ENCODE measurements around the gene SSPN.

GRCh38 chr12:26212396-26212795 lies 17.0 kb downstream of the SSPN start:
- no peak for TF ChIP-seq POLR2A (IDR thresholded peaks at IDR 0.05; ENCODE audit: low read depth, low read length)
- no peak for TF ChIP-seq POLR2AphosphoS5 (IDR thresholded peaks at IDR 0.05; ENCODE audit: low read depth, low read length)

Data from GM12892 (cell line).